ENCODE results near the gene RAD23A. TPM values are rescaled to one million over a fixed set of nuclear protein-coding genes. Genes with fewer than 3 reads are reported as not detected.

Gene RAD23A
- total and polyA plus RNA-seq, 10 of the 15 experiments (the other 5 are each of a cell fraction or from before 2014, with no cell fraction given), result 8.8 to 198 (median 119) TPM

GRCh38 chr19:12967907-12968306, 22.2 kb downstream of the RAD23A start:
- POLR2A ChIA-PET, result interaction anchor here (0.6 to 0.9 kb wide), 3 partner anchors 83 to 795 kb away, joined by 5 to 6 read pairs (median 5); no protein-coding TSS in a partner anchor
- H2AFZ ChIP-seq (ENCODE audit: control insufficient read depth, low read depth, low read length), result no peak overlapping the region
- in situ Hi-C loops (cut with MboI) (no loop called here), intact Hi-C loops (cut with micrococcal nuclease; ENCODE audit: unreplicated experiment) (no loop called here)
- H3K27ac ChIP-seq (ENCODE audit: control insufficient read depth, insufficient read depth), result no peak overlapping the region
- H3K9me3 ChIP-seq (replicated peaks; ENCODE audit: control insufficient read depth, insufficient read depth, low read length), result no peaks in the 10 kb centered on the region
- 83% methylated on average over 5 of the region's 5 CpGs for WGBS (ENCODE audit: insufficient coverage, insufficient replicate concordance, low lambda C conversion rate, missing lambda C conversion rate)
- RAD21 ChIA-PET (ENCODE audit: unreplicated experiment), result interaction anchor here (0.7 to 1.6 kb wide), 4 partner anchors 9 to 126 kb away, joined by 3 to 7 read pairs (median 4); no protein-coding TSS in a partner anchor
- H3K4me1 ChIP-seq (ENCODE audit: control insufficient read depth, insufficient read depth, low read length), result 0 out of 2 replicates have a peak, but pooled peaks cover 3% of the 10 kb centered on the region
- H3K4me2 ChIP-seq (ENCODE audit: control insufficient read depth, insufficient read depth), result no peak overlapping the region
- SMC1A ChIA-PET (ENCODE audit: uncharacterized antibody, unreplicated experiment), result no interaction called here
- FAIRE-seq, result no peak
- CTCF ChIA-PET, result interaction anchor here (0.6 to 7.0 kb wide), 9 partner anchors 9 to 295 kb away, joined by 3 to 63 read pairs (median 4); no protein-coding TSS in a partner anchor
- H3K4me3 ChIP-seq, result no peak overlapping the region
- no peaks in the 10 kb centered on the region for H3K36me3 ChIP-seq (ENCODE audit: control insufficient read depth in 2 of 2, insufficient read depth in 2 of 2, low read length in 1 of 2)
- no peaks in the 10 kb centered on the region for H4K20me1 ChIP-seq (ENCODE audit: control insufficient read depth, insufficient read depth)
- no peak for ATAC-seq
- no TSS peak for BruUV-seq (replicated peaks)
- DNase-seq (ENCODE audit: low read depth, low spot score), result no peak
- H3K9ac ChIP-seq (ENCODE audit: control insufficient read depth, insufficient read depth, low read length), result no peak overlapping the region
- no peaks in the 10 kb centered on the region for H3K27me3 ChIP-seq (replicated peaks in 1 of 2; ENCODE audit: control insufficient read depth in 2 of 2, insufficient read depth in 2 of 2, low read length in 1 of 2)
- no peaks in the 10 kb centered on the region for H3K79me2 ChIP-seq (ENCODE audit: control insufficient read depth, insufficient read depth, low read length)
- no peak for TF ChIP-seq SREBF2 (IDR thresholded peaks at IDR 0.05; ENCODE audit: low read length)
- TF ChIP-seq BACH1 (IDR thresholded peaks at IDR 0.05; ENCODE audit: borderline replicate concordance), result no peak
- no peak for TF ChIP-seq SREBF1 (IDR thresholded peaks at IDR 0.05; ENCODE audit: low read length)
- TF ChIP-seq CTCF (IDR thresholded peaks at IDR 0.05 in 2 of 3, conservative IDR thresholded peaks at IDR 0.05 in 1 of 3; ENCODE audit: control insufficient read depth in 2 of 3, extremely low read depth in 1 of 3, insufficient read depth in 1 of 3, low read depth in 3 of 3, low read length in 3 of 3), result no peak
- no peak for TF ChIP-seq HDAC2 (IDR thresholded peaks at IDR 0.05)
- TF ChIP-seq CEBPB (IDR thresholded peaks at IDR 0.05; ENCODE audit: borderline replicate concordance in 1 of 2, low read depth in 2 of 2, low read length in 2 of 2), result no peak
- TF ChIP-seq PAX8 (IDR thresholded peaks at IDR 0.05), result no peak
- no peak for TF ChIP-seq ELK1 (IDR thresholded peaks at IDR 0.05; ENCODE audit: low read depth, low read length)
- TF ChIP-seq REST (IDR thresholded peaks at IDR 0.05; ENCODE audit: low read depth, low read length), result no peak
- no peak for TF ChIP-seq NR2F1 (conservative IDR thresholded peaks at IDR 0.05)
- no peak for TF ChIP-seq RB1 (IDR thresholded peaks at IDR 0.05; ENCODE audit: borderline replicate concordance)
- TF ChIP-seq POU2F2 (IDR thresholded peaks at IDR 0.05; ENCODE audit: borderline replicate concordance, low read depth, low read length), result no peak
- TF ChIP-seq NFIC (IDR thresholded peaks at IDR 0.05; ENCODE audit: low read depth, low read length), result no peak
- no peak for TF ChIP-seq ZBTB40 (IDR thresholded peaks at IDR 0.05; ENCODE audit: borderline replicate concordance)

All from GM12878 (cell line).